Keratinocyte (primary cell): ENCODE results near the gene KCNH2. TPM values are rescaled to one million over a fixed set of nuclear protein-coding genes. Genes with fewer than 3 reads are reported as not detected.

Source experiments
- DNase-seq: peaks from one replicate; pipeline ENCODE4 v3.0.0-alpha.2; 2011; ENCODE audit warnings: low read depth, missing footprints, low spot score
- FAIRE-seq: peaks from 2 replicates; lab custom pipeline; 2011; peaks lifted over from hg19 to GRCh38; lab: Jason Lieb, UNC
- H2AFZ ChIP-seq: 2 replicates; pipeline ENCODE4 v1.6.0; 2012; ENCODE audit warnings: low read length, control low read depth, inconsistent platforms; ENCODE audit not compliant: control insufficient read depth
- H3K27ac ChIP-seq: 2 replicates; pipeline ENCODE4 v1.5.1; 2011; ENCODE audit warnings: low read length; ENCODE audit not compliant: control insufficient read depth, insufficient read depth
- H3K27me3 ChIP-seq: 3 replicates; pipeline ENCODE4 v1.6.0; 2011; ENCODE audit warnings: low read length; ENCODE audit not compliant: control insufficient read depth, insufficient read depth; ENCODE audit errors: extremely low read depth
- H3K36me3 ChIP-seq, 2 experiments: 2 replicates in 1 of 2; 3 replicates in 1 of 2; pipeline ENCODE4 v1.5.1; 2011; ENCODE audit warnings: low read length in 2 of 2, mild to moderate bottlenecking in 1 of 2; ENCODE audit not compliant: control insufficient read depth in 2 of 2, insufficient read depth in 2 of 2; ENCODE audit errors: extremely low read depth in 1 of 2
- H3K4me1 ChIP-seq: 3 replicates; pipeline ENCODE4 v1.5.1; 2011; ENCODE audit warnings: low read length; ENCODE audit not compliant: control insufficient read depth, insufficient read depth; ENCODE audit errors: extremely low read depth
- H3K4me2 ChIP-seq: 3 replicates; pipeline ENCODE4 v1.6.0; 2011; ENCODE audit warnings: low read depth, low read length; ENCODE audit not compliant: control insufficient read depth, insufficient read depth; ENCODE audit errors: extremely low read depth
- H3K4me3 ChIP-seq, 3 experiments: fragments of 200-600 bp in 1 of 3; sonication (generic) in 1 of 3; 2 replicates in 2 of 3; 3 replicates in 1 of 3; pipeline ENCODE4 v1.5.1; 2011 to 2016; ENCODE audit warnings: low read length in 3 of 3, mild to moderate bottlenecking in 3 of 3, control low read depth in 2 of 3, inconsistent platforms in 1 of 3, low read depth in 1 of 3, mixed read lengths in 1 of 3, mixed run types in 1 of 3, moderate library complexity in 1 of 3; ENCODE audit not compliant: control insufficient read depth in 2 of 3, insufficient read depth in 2 of 3; ENCODE audit errors: extremely low read depth in 1 of 3
- H3K79me2 ChIP-seq: 2 replicates; pipeline ENCODE4 v1.6.0; 2012; ENCODE audit warnings: low read length; ENCODE audit not compliant: control insufficient read depth, insufficient read depth
- H3K9ac ChIP-seq: 3 replicates; pipeline ENCODE4 v1.6.0; 2011; ENCODE audit warnings: low read length; ENCODE audit not compliant: control insufficient read depth, insufficient read depth; ENCODE audit errors: extremely low read depth
- H3K9me1 ChIP-seq: 3 replicates; pipeline ENCODE4 v1.6.0; 2011; ENCODE audit warnings: low read length; ENCODE audit not compliant: control insufficient read depth, insufficient read depth; ENCODE audit errors: extremely low read depth
- H3K9me3 ChIP-seq: 2 replicates; pipeline ENCODE4 v1.5.1; 2012; ENCODE audit warnings: low read depth, low read length; ENCODE audit not compliant: control insufficient read depth
- H4K20me1 ChIP-seq: 3 replicates; pipeline ENCODE4 v1.6.0; 2011; ENCODE audit warnings: low read length; ENCODE audit not compliant: control insufficient read depth, insufficient read depth; ENCODE audit errors: extremely low read depth
- CTCF ChIP-seq, 3 experiments: IDR thresholded peaks in 1 of 3; conservative IDR thresholded peaks in 1 of 3; optimal IDR thresholded peaks in 1 of 3; 2 replicates in 2 of 3; 3 replicates in 1 of 3; pipeline versions ENCODE3 to v1.5.1; 2011; ENCODE audit warnings: low read length in 3 of 3, mild to moderate bottlenecking in 3 of 3, moderate library complexity in 2 of 3, control low read depth in 1 of 3, inconsistent platforms in 1 of 3; ENCODE audit not compliant: insufficient read depth in 2 of 3; ENCODE audit errors: extremely low read depth in 1 of 3
- EZH2 ChIP-seq: IDR thresholded peaks from one replicate; pipeline ENCODE4 v1.6.1; 2012; ENCODE audit warnings: inconsistent platforms, mild to moderate bottlenecking, low read length, moderate library complexity
- dilution Hi-C: fragments of 300-500 bp; cut with MboI; formaldehyde crosslinking; loops from one replicate; pipeline ENCODE4 v1.7.0; 2020; ENCODE audit warnings: low sequenced_read_pairs; ENCODE audit not compliant: extremely low pct_ligation_motif_present
- polyA plus RNA-seq, 5 experiments: library from polyadenylated mRNA; depleted of rRNA in 3 of 5; stranded (reverse) in 3 of 5; stranded (forward) in 1 of 5; unstranded in 1 of 5; fragments of >200 nt; gene quantifications; 1 replicate in 1 of 5; 2 replicates in 3 of 5; 3 replicates in 1 of 5; pipeline versions ENCODE4 v1.2.1 to v1.2.3, GENCODE V29; 2011 to 2012; ENCODE audit warnings: missing spikeins in 2 of 5, low read depth in 1 of 5, low replicate concordance in 1 of 5

Gene KCNH2
- polyA plus RNA-seq, 1 donor (not counting 4 experiments of a cell fraction or from before 2014, with no cell fraction given) = 0.03 TPM

- Histone ChIP-seq H3K9me3 (no peaks in the 10 kb centered on the region), H3K27ac (no peak overlapping the region), H3K4me2 (no peak overlapping the region), H3K4me3 (no peak overlapping the region), H3K27me3 (peaks cover 13% of the 10 kb centered on the region), H3K9ac (no peak overlapping the region), H3K4me1 (peaks cover 7% of the 10 kb centered on the region), H3K79me2 (no peaks in the 10 kb centered on the region), H3K9me1 (no peaks in the 10 kb centered on the region), H4K20me1 (no peaks in the 10 kb centered on the region), H2AFZ (no peak overlapping the region), H3K36me3 (no peaks in the 10 kb centered on the region)
- DNase-seq (no peak), FAIRE-seq (no peak)
- TF ChIP-seq EZH2 (no peak), CTCF (optimal IDR thresholded peaks at IDR 0.05 in 1 of 3, IDR thresholded peaks at IDR 0.05 in 1 of 3, conservative IDR thresholded peaks at IDR 0.05 in 1 of 3; ENCODE audit: extremely low read depth in 1 of 3, insufficient read depth in 2 of 3, low read length in 3 of 3) (no peak)
- dilution Hi-C loops = no loop called here
Measured at GRCh38 chr7:151005566-151005965, 27.4 kb upstream of the KCNH2 start.

GRCh38 chr7:151003572-151003971 is 25.5 kb upstream of the KCNH2 start:
- H3K79me2 ChIP-seq = no peaks in the 10 kb centered on the region
- FAIRE-seq = no peak
- dilution Hi-C loops = no loop called here
- H2AFZ ChIP-seq = no peak overlapping the region
- H3K9me1 ChIP-seq = no peaks in the 10 kb centered on the region
- TF ChIP-seq EZH2 = no peak
- peaks cover 3% of the 10 kb centered on the region for H3K27me3 ChIP-seq
- no peak for DNase-seq
- no peaks in the 10 kb centered on the region for H3K36me3 ChIP-seq
- H3K4me2 ChIP-seq = no peak overlapping the region
- no peak overlapping the region for H3K4me3 ChIP-seq
- H3K9ac ChIP-seq = no peak overlapping the region
- H3K9me3 ChIP-seq = no peaks in the 10 kb centered on the region
- no peaks in the 10 kb centered on the region for H4K20me1 ChIP-seq
- H3K4me1 ChIP-seq = peaks cover 4% of the 10 kb centered on the region
- H3K27ac ChIP-seq = no peak overlapping the region

- no peak for TF ChIP-seq CTCF (optimal IDR thresholded peaks at IDR 0.05 in 1 of 3, IDR thresholded peaks at IDR 0.05 in 1 of 3, conservative IDR thresholded peaks at IDR 0.05 in 1 of 3; ENCODE audit: extremely low read depth in 1 of 3, insufficient read depth in 2 of 3, low read length in 3 of 3)
- TF ChIP-seq EZH2 = no peak
- Histone ChIP-seq H3K9me1 (no peaks in the 10 kb centered on the region), H3K9ac (no peak overlapping the region), H3K79me2 (no peaks in the 10 kb centered on the region), H3K4me3 (no peak overlapping the region), H3K4me1 (peaks cover 4% of the 10 kb centered on the region), H3K27ac (no peak overlapping the region), H3K9me3 (no peaks in the 10 kb centered on the region), H3K36me3 (no peaks in the 10 kb centered on the region), H4K20me1 (no peaks in the 10 kb centered on the region), H3K4me2 (no peak overlapping the region), H2AFZ (no peak overlapping the region), H3K27me3 (peaks cover 3% of the 10 kb centered on the region)
- DNase-seq (no peak), FAIRE-seq (no peak)
- dilution Hi-C loops = no loop called here
Measured at GRCh38 chr7:151001546-151001945, 23.4 kb upstream of the KCNH2 start.
